Gastrocnemius medialis (tissue), 4 donors: ENCODE results near the gene COG1. TPM values are rescaled to one million over a fixed set of nuclear protein-coding genes. Genes with fewer than 3 reads are reported as not detected.

Source experiments
- ATAC-seq, 2 donors: fragments of 150-250 bp; one replicate each; pipeline ENCODE4 v1.9.1; 2016
- DNase-seq, 2 donors: peaks; one replicate each; pipeline ENCODE4 v3.0.0-alpha.2; 2019
- H3K27ac ChIP-seq, 4 donors: fragments of 200-600 bp; sonication (generic); 1 replicate in 1 of 4; 2 replicates in 3 of 4; pipeline ENCODE4 v1.5.1; 2016 to 2018; ENCODE audit warnings: mild to moderate bottlenecking in 2 of 4, moderate library complexity in 1 of 4
- H3K27me3 ChIP-seq, 3 donors: fragments of 200-600 bp; sonication (generic) in 2 of 3; 1 replicate in 1 of 3; 2 replicates in 2 of 3; pipeline versions ENCODE4 v1.5.1 to v1.6.0; 2016 to 2019; ENCODE audit warnings: mild to moderate bottlenecking in 1 of 3, moderate library complexity in 1 of 3
- H3K36me3 ChIP-seq, 2 donors: fragments of 200-600 bp; sonication (generic) in 1 of 2; one replicate each; pipeline ENCODE4 v1.5.1; 2017 to 2018
- H3K4me1 ChIP-seq, 2 donors: fragments of 200-600 bp; sonication (generic) in 1 of 2; one replicate each; pipeline ENCODE4 v1.5.1; 2016 to 2017; ENCODE audit warnings: mild to moderate bottlenecking in 2 of 2
- H3K4me3 ChIP-seq, 4 donors: fragments of 200-600 bp; sonication (generic) in 3 of 4; 1 replicate in 1 of 4; 2 replicates in 3 of 4; pipeline ENCODE4 v1.5.1; 2016 to 2019; ENCODE audit warnings: mild to moderate bottlenecking in 2 of 4
- H3K9me3 ChIP-seq, 3 donors: fragments of 200-600 bp; sonication (generic) in 2 of 3; 1 replicate in 1 of 3; 2 replicates in 2 of 3; pipeline ENCODE4 v1.5.1; 2016 to 2019
- CTCF ChIP-seq, 5 experiments: fragments of 450-650 bp in 3 of 5; fragments of 200-600 bp in 2 of 5; sonication (generic) in 2 of 5; IDR thresholded peaks in 4 of 5; conservative IDR thresholded peaks in 1 of 5; 1 replicate in 4 of 5; 2 replicates in 1 of 5; pipeline ENCODE4 v1.5.1; 2016 to 2019; ENCODE audit warnings: antibody characterized with exemption in 5 of 5, mild to moderate bottlenecking in 3 of 5, moderate library complexity in 3 of 5
- POLR2A ChIP-seq, 2 donors: fragments of 450-650 bp; IDR thresholded peaks; one replicate each; pipeline ENCODE4 v1.6.1; 2017; ENCODE audit warnings: antibody characterized with exemption in 2 of 2, mild to moderate bottlenecking in 2 of 2, moderate library complexity in 2 of 2
- in situ Hi-C, 4 donors: fragments of 200-750 bp; cut with MboI; loops; one replicate each; pipeline versions ENCODE4 v1.15.0 to v1.8.0; 2017; ENCODE audit warnings: low sequenced_read_pairs in 4 of 4
- intact Hi-C: fragments of 100-400 bp; cut with DNase I; formaldehyde crosslinking; loops from one replicate; pipeline ENCODE4 v1.15.1; 2023; ENCODE audit warnings: low total_unique reads
- total RNA-seq, 4 donors: library from RNA; depleted of rRNA; stranded (reverse); fragments of >200 nt; gene quantifications; one replicate each; pipeline versions ENCODE4 v1.1.0 to v1.2.3, GENCODE V29; 2016

Gene COG1
- total RNA-seq, 4 donors from 2014 or later: 21.2 to 34.7 (median 26.7) TPM

- ATAC-seq: no peak
- Histone ChIP-seq H3K27ac (no peak overlapping the region), H3K4me1 (no peaks in the 10 kb centered on the region), H3K9me3 (no peaks in the 10 kb centered on the region), H3K4me3 (no peak overlapping the region), H3K36me3 (peaks cover 0 to 30% of the 10 kb centered on the region in 2 donors), H3K27me3 (no peaks in the 10 kb centered on the region)
- no peak for TF ChIP-seq CTCF (IDR thresholded peaks at IDR 0.05 in 4 of 5, conservative IDR thresholded peaks at IDR 0.05 in 1 of 5)
- TF ChIP-seq POLR2A (IDR thresholded peaks at IDR 0.05): no peak
- no peak for DNase-seq
- in situ Hi-C loops: no loop called here
- intact Hi-C loops: no loop called here
These were observed 54.9 kb downstream of the COG1 start for GRCh38 chr17:73247726-73248125.

GRCh38 chr17:73248532-73248931 lies 55.7 kb downstream of the COG1 start:
- Histone ChIP-seq H3K27ac (no peak overlapping the region), H3K27me3 (no peaks in the 10 kb centered on the region), H3K4me3 (no peak overlapping the region), H3K4me1 (no peaks in the 10 kb centered on the region), H3K36me3 (peaks cover 0 to 25% of the 10 kb centered on the region in 2 donors), H3K9me3 (no peaks in the 10 kb centered on the region)
- TF ChIP-seq CTCF (IDR thresholded peaks at IDR 0.05 in 4 of 5, conservative IDR thresholded peaks at IDR 0.05 in 1 of 5): no peak
- TF ChIP-seq POLR2A (IDR thresholded peaks at IDR 0.05): no peak
- DNase-seq: no peak
- intact Hi-C loops (no loop called here), in situ Hi-C loops (no loop called here)
- ATAC-seq: no peak

- Histone ChIP-seq H3K27ac (no peak overlapping the region), H3K27me3 (no peaks in the 10 kb centered on the region), H3K36me3 (peaks cover 0 to 15% of the 10 kb centered on the region in 2 donors), H3K9me3 (no peaks in the 10 kb centered on the region), H3K4me3 (no peak overlapping the region), H3K4me1 (no peaks in the 10 kb centered on the region)
- ATAC-seq: no peak
- in situ Hi-C loops: loop anchor here in 3 of 4 donors (5.0 to 10.0 kb wide), 2 partner anchors 65 to 123 kb away; partner anchors contain the start of gene CDC42EP4 (in 1 of the 3)
- intact Hi-C loops: no loop called here
- TF ChIP-seq POLR2A (IDR thresholded peaks at IDR 0.05) (no peak), CTCF (IDR thresholded peaks at IDR 0.05 in 4 of 5, conservative IDR thresholded peaks at IDR 0.05 in 1 of 5) (no peak)
- no peak for DNase-seq
These were observed 56.8 kb downstream of the COG1 start for GRCh38 chr17:73249700-73250099.

GRCh38 chr17:73250851-73251640 lies 58.2 kb downstream of the COG1 start:
- TF ChIP-seq POLR2A (IDR thresholded peaks at IDR 0.05) (no peak), CTCF (IDR thresholded peaks at IDR 0.05 in 4 of 5, conservative IDR thresholded peaks at IDR 0.05 in 1 of 5) (no peak)
- in situ Hi-C loops (loop anchor here in 3 of 4 donors (5.0 to 10.0 kb wide), 2 partner anchors 64 to 121 kb away; partner anchors contain the start of gene CDC42EP4 (in 1 of the 3)), intact Hi-C loops (no loop called here)
- DNase-seq: no peak
- Histone ChIP-seq H3K9me3 (no peaks in the 10 kb centered on the region), H3K36me3 (peaks cover 0 to 12% of the 10 kb centered on the region in 2 donors), H3K27me3 (no peaks in the 10 kb centered on the region), H3K4me1 (no peaks in the 10 kb centered on the region), H3K4me3 (no peak overlapping the region), H3K27ac (no peak overlapping the region)
- no peak for ATAC-seq
